Osteocyte (in vitro differentiated cells): ENCODE results near the gene GABRR2. TPM values are rescaled to one million over a fixed set of nuclear protein-coding genes. Genes with fewer than 3 reads are reported as not detected.

Experiments used
- DNase-seq: peaks from one replicate; pipeline ENCODE4 v3.0.0; 2021; ENCODE audit warnings: mixed read lengths; ENCODE audit not compliant: unreplicated experiment; ENCODE audit errors: extremely low spot score
- H3K27ac Mint-ChIP-seq: one replicate; pipeline ENCODE4 v1.8.0; 2021; ENCODE audit warnings: mild to moderate bottlenecking, mixed read lengths; ENCODE audit not compliant: unreplicated experiment
- H3K27me3 Mint-ChIP-seq: one replicate; pipeline ENCODE4 v1.8.0; 2021; ENCODE audit warnings: mixed read lengths; ENCODE audit not compliant: unreplicated experiment
- H3K36me3 Mint-ChIP-seq: one replicate; pipeline ENCODE4 v1.8.0; 2021; ENCODE audit warnings: mixed read lengths; ENCODE audit not compliant: unreplicated experiment
- H3K4me1 Mint-ChIP-seq: one replicate; pipeline ENCODE4 v1.8.0; 2021; ENCODE audit warnings: mixed read lengths; ENCODE audit not compliant: unreplicated experiment
- H3K4me3 Mint-ChIP-seq: one replicate; pipeline ENCODE4 v1.8.0; 2021; ENCODE audit warnings: mild to moderate bottlenecking, moderate library complexity, mixed read lengths; ENCODE audit not compliant: unreplicated experiment
- H3K9me3 Mint-ChIP-seq: one replicate; pipeline ENCODE4 v1.8.0; 2021; ENCODE audit warnings: mixed read lengths; ENCODE audit not compliant: unreplicated experiment
- long read RNA-seq: library from polyadenylated mRNA; unstranded; transcript quantifications from one replicate; pipeline ENCODE4 v2.0.0, GENCODE V29; 2021
- total RNA-seq: library from RNA; stranded (reverse); gene quantifications from 2 replicates; pipeline ENCODE4 v1.2.1, GENCODE V29; 2021
- TF ChIP-seq, protein P1 (sequence below): fragments of 200-600 bp; sonication (generic); IDR thresholded peaks from 2 replicates; pipeline ENCODE4 v1.5.0; 2021; ENCODE audit warnings: antibody characterized with exemption, mild to moderate bottlenecking, moderate library complexity

The GABRR2 gene
- 0.68 and 0.97 TPM in 2 replicates for total RNA-seq
- long read RNA-seq, partial matches to known transcripts, result 0 of 1 reads
- long read RNA-seq, other reads (novel, unspliced or antisense), result 1 of 1 reads

DNA sequence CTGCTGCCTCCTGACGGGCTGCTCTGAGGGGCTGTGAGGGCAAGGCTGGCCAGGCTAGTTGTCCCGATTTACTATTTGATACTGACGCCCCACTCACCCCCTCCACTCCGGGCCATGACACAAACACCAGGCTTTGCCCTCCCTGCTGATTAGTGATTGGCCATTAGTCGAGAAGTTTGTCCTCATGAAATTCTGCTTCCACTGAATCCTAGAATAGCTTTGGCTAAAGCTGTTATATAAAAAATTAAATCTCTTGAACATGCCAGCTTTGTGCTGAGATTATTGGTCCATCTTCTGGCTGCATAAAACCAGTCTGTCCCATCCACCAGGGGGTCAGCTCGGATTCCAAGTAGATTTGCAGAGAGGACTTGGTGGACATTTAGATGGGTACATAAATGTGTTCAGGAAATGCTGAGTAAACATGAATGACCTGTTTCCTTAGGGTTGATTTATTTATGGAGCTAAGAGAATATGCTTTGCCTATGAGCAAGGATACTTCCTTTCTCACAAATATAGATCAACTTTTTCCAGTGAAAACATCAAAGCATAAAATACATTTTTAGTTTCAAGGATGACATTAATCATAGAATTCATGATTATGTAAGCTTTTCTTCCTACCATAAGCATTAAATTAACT lies at the start of gene GABRR2:
Gene GABRR2, minus strand, starts transcription at position 51 of the 637 bp plus-strand sequence. CDS start 134 bp downstream, outside the sequence.
- Mint-ChIP-seq H3K9me3 (peaks cover 10% of the 10 kb centered on the region), H3K4me1 (peaks cover 36% of the 10 kb centered on the region), H3K27ac (no peak within 1 kb of the TSS), H3K27me3 (peaks cover under 1% of the 10 kb centered on the region), H3K36me3 (peaks cover 16% of the 10 kb centered on the region), H3K4me3 (no peak within 1 kb of the TSS)
- DNase-seq, result no peak
- TF ChIP-seq, protein P1, sequence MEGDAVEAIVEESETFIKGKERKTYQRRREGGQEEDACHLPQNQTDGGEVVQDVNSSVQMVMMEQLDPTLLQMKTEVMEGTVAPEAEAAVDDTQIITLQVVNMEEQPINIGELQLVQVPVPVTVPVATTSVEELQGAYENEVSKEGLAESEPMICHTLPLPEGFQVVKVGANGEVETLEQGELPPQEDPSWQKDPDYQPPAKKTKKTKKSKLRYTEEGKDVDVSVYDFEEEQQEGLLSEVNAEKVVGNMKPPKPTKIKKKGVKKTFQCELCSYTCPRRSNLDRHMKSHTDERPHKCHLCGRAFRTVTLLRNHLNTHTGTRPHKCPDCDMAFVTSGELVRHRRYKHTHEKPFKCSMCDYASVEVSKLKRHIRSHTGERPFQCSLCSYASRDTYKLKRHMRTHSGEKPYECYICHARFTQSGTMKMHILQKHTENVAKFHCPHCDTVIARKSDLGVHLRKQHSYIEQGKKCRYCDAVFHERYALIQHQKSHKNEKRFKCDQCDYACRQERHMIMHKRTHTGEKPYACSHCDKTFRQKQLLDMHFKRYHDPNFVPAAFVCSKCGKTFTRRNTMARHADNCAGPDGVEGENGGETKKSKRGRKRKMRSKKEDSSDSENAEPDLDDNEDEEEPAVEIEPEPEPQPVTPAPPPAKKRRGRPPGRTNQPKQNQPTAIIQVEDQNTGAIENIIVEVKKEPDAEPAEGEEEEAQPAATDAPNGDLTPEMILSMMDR, result no peak

DNA sequence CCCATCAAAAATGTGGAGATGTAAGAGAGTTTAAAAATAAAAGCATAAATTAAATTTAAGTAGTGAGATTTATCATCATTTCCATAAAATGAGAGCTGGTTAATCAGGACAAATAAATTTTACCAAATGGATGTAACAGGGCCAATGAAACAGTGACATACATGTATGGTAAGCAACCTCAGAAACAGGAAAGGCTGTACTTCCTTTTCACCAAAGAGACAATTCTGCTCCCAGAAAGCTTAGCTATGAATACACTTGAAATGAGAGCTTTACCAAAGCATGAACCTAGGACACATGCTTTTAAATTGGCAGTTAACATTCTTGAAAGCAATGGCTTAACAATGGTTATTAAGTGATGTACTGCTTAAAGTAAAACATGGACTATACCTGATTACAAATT lies 49.5 kb upstream of the GABRR2 start:
- peaks cover 3% of the 10 kb centered on the region for H3K27me3 Mint-ChIP-seq
- no peak for DNase-seq
- TF ChIP-seq, protein P1, result no peak
- peaks cover 3% of the 10 kb centered on the region for H3K4me1 Mint-ChIP-seq
- H3K9me3 Mint-ChIP-seq, result no peaks in the 10 kb centered on the region
- H3K4me3 Mint-ChIP-seq, result no peak overlapping the region
- H3K27ac Mint-ChIP-seq, result no peak overlapping the region
- no peaks in the 10 kb centered on the region for H3K36me3 Mint-ChIP-seq

DNA sequence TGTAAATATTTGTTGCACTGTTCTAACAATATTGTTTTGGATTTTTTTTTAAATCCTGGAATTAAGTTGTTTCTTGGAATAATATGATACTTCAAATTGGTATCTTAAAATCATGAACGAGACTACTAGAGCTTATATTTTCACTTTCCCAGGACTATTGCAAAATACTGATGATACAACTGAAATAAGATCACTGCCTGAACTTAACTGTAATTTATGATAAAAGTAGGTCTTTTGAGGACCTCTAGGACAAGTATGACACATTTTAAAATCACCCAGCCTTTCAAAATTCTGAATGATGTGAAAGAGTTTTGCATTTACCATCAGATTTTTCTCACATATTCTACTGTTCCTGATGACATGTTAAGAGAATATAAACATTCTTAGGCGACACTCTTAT lies 46.1 kb upstream of the GABRR2 start:
- H3K27me3 Mint-ChIP-seq, result peaks cover 6% of the 10 kb centered on the region
- H3K4me1 Mint-ChIP-seq, result peaks cover 4% of the 10 kb centered on the region
- H3K4me3 Mint-ChIP-seq, result no peak overlapping the region
- H3K27ac Mint-ChIP-seq, result no peak overlapping the region
- no peak for DNase-seq
- TF ChIP-seq, protein P1, result no peak
- H3K9me3 Mint-ChIP-seq, result no peaks in the 10 kb centered on the region
- no peaks in the 10 kb centered on the region for H3K36me3 Mint-ChIP-seq

DNA sequence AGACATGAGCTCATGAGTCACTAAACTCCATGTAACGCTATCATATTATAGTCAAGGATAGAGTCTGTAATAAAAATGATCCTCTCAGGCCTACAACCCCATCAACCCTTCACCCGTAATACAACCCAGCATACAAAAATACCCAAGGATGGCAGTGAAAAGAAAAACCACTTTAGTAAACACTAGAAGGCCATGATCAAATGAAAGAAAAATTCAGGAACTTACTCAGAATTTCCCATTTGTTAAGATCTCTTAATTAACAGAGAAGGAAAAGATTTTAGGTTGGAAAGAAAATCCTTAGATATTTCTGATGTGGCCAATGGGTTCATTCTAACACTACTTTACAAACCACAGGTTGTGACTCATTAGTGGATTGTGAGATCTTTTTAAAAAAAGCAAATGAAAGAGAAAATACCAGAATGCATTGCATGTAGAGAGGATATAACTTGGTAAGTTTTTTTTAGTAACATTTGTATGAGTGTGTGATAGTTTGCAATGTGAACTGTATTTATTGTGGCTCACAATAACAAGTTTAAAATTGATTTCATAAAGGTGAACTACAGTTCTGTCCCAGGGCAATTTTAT lies 45.4 kb upstream of the GABRR2 start:
- Mint-ChIP-seq H3K4me3 (no peak overlapping the region), H3K9me3 (no peaks in the 10 kb centered on the region), H3K27me3 (peaks cover 6% of the 10 kb centered on the region), H3K27ac (no peak overlapping the region), H3K4me1 (peaks cover 4% of the 10 kb centered on the region), H3K36me3 (no peaks in the 10 kb centered on the region)
- TF ChIP-seq, protein P1, result no peak
- no peak for DNase-seq

DNA sequence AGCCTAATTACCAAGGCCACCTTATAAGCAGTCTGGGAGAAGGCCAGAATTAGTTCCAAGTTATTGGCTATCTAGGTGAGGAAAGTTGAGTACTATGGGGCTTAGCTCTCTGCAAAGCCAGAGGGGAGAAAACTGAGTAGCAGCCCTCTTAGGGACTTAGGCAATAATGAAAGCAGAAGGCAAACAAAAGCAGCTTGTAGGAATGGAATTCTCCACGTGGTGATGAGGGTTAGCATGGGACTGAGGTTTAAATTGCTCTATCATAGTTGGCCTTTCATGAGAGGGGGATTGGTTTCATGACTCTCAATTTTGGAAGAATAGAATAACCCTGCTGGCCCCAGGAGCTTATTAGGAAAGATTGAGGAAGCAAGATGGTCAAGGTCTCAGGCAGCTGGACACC lies 44.5 kb upstream of the GABRR2 start:
- TF ChIP-seq, protein P1, result no peak
- no peaks in the 10 kb centered on the region for H3K9me3 Mint-ChIP-seq
- no peak for DNase-seq
- H3K27ac Mint-ChIP-seq, result no peak overlapping the region
- H3K27me3 Mint-ChIP-seq, result peaks cover 8% of the 10 kb centered on the region
- H3K4me3 Mint-ChIP-seq, result no peak overlapping the region
- H3K4me1 Mint-ChIP-seq, result peaks cover 4% of the 10 kb centered on the region
- no peaks in the 10 kb centered on the region for H3K36me3 Mint-ChIP-seq
